Peyer's patch (tissue), 4 donors: ENCODE measurements around the gene SMTNL2. TPM values are rescaled to one million over a fixed set of nuclear protein-coding genes. Genes with fewer than 3 reads are reported as not detected.

Source experiments
- DNase-seq, 3 donors: peaks; one replicate each; pipeline ENCODE4 v3.0.0-alpha.2; 2017 to 2019
- H3K27ac ChIP-seq, 4 donors: fragments of 200-600 bp; sonication (generic); one replicate each; pipeline ENCODE4 v1.5.1; 2016 to 2019
- H3K27me3 ChIP-seq, 2 donors: fragments of 200-600 bp; sonication (generic); one replicate each; pipeline ENCODE4 v1.5.1; 2019
- H3K36me3 ChIP-seq, 3 donors: fragments of 200-600 bp; sonication (generic); one replicate each; pipeline ENCODE4 v1.5.1; 2016 to 2019
- H3K4me1 ChIP-seq, 4 donors: fragments of 200-600 bp; sonication (generic); one replicate each; pipeline ENCODE4 v1.5.1; 2016 to 2019
- H3K4me3 ChIP-seq, 4 donors: fragments of 200-600 bp; sonication (generic); 1 replicate in 3 of 4; 2 replicates in 1 of 4; pipeline ENCODE4 v1.5.1; 2016 to 2019; ENCODE audit warnings: mild to moderate bottlenecking in 1 of 4
- H3K9me3 ChIP-seq, 4 donors: fragments of 200-600 bp; sonication (generic); one replicate each; pipeline ENCODE4 v1.5.1; 2016 to 2019; ENCODE audit warnings: mild to moderate bottlenecking in 1 of 4
- CTCF ChIP-seq, 6 experiments: fragments of 450-650 bp in 4 of 6; fragments of 200-600 bp in 2 of 6; sonication (generic) in 1 of 6; IDR thresholded peaks; one replicate each; pipeline ENCODE4 v1.5.1; 2017 to 2019; ENCODE audit warnings: antibody characterized with exemption in 6 of 6, mild to moderate bottlenecking in 3 of 6, moderate library complexity in 1 of 6
- POLR2A ChIP-seq, 2 donors: fragments of 450-650 bp; IDR thresholded peaks; one replicate each; pipeline ENCODE4 v1.5.1; 2017; ENCODE audit warnings: antibody characterized with exemption in 2 of 2, mild to moderate bottlenecking in 2 of 2, moderate library complexity in 2 of 2
- total RNA-seq, 4 donors: library from RNA; depleted of rRNA; stranded (reverse); fragments of >200 nt; gene quantifications; one replicate each; pipeline ENCODE4 v1.1.0, GENCODE V29; 2016

Gene SMTNL2
- total RNA-seq, 4 donors from 2014 or later = 1.2 TPM; not detected in 3

DNA sequence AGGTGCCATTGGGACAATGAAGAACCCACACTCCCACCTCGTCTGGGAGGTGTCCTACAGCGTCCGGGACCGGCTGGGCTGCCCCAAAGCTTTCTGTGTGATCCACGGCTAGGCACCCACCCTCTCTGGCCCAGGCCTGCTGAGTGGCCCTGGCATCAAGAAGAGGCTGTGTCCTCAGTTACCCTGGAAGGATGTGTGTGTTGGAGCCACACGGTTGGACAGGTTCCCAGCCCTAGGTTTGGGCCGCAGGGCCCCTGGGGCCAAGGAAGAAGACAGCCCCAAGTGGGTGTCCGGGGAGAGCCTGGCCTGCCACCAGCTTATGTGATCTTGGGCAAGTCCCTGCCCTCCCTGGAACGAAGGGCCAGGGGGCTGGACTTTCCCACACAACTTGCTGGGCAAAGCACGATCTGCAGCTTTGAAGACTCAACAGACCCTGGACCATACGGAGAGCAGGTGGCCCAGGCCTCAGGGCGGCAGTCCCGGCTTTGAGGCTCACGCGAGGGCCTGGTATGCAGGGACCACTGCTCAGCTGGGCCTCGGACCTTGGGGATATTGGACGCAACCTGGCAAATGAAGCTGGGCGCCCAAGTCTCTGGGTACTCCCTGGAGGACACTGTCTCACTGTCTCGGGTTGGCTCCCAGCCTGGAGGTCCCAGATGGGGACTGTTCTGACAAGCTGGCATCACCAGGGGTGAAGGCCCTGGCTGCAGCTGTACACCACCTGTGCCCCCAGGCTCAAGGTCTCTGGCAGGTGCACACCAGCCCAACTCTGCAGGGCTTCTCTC is 46.7 kb upstream of the SMTNL2 start:
- no peak for DNase-seq

GRCh38 chr17:4538236-4539002 is 45.9 kb upstream of the SMTNL2 start:
- no peaks in the 10 kb centered on the region for H3K27me3 ChIP-seq
- peaks cover 0 to 47% (median 0%) of the 10 kb centered on the region in 3 donors for H3K36me3 ChIP-seq
- DNase-seq = no peak
- TF ChIP-seq CTCF (IDR thresholded peaks at IDR 0.05) = no peak
- no peaks in the 10 kb centered on the region for H3K9me3 ChIP-seq
- H3K27ac ChIP-seq = peak overlapping the region in 2 of 4 donors; percentile 49 to 57
- H3K4me3 ChIP-seq = no peak overlapping the region
- peaks cover 0 to 56% (median 9%) of the 10 kb centered on the region in 4 donors for H3K4me1 ChIP-seq

More for the DNA sequence above, 46.7 kb upstream of the SMTNL2 start:
- H3K36me3 ChIP-seq = peaks cover 0 to 40% (median 0%) of the 10 kb centered on the region in 3 donors
- H3K27me3 ChIP-seq = no peaks in the 10 kb centered on the region
- no peak overlapping the region for H3K4me3 ChIP-seq
- H3K27ac ChIP-seq = peak overlapping the region in 3 of 4 donors; percentile 5 to 57 (median 49)
- no peaks in the 10 kb centered on the region for H3K9me3 ChIP-seq
- peaks cover 0 to 59% (median 9%) of the 10 kb centered on the region in 4 donors for H3K4me1 ChIP-seq
- TF ChIP-seq CTCF (IDR thresholded peaks at IDR 0.05) (no peak), POLR2A (IDR thresholded peaks at IDR 0.05) (no peak)

DNA sequence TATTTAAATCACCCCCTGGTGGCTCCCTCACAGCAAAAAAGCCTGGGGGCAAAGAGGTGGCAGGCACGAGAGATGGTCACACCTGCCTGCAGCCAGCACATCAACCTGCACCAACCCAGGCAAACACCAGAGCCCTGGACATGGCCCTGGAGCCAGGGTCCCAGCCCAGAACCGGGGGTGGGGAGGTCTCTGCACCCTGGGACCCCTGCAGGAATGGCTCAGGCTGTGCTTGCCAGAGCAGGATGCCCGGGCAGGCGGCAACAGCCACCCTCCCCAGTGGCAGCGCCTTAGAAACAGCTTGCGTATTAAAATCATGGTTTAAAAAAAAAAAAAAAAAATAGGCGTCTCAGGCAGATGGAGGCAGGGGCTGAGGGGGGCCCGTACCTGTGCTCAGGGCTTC is 45.3 kb upstream of the SMTNL2 start:
- Histone ChIP-seq H3K4me1 (peaks cover 0 to 50% (median 7%) of the 10 kb centered on the region in 4 donors), H3K27ac (no peak overlapping the region), H3K36me3 (peaks cover 0 to 52% (median 0%) of the 10 kb centered on the region in 3 donors), H3K27me3 (no peaks in the 10 kb centered on the region), H3K9me3 (no peaks in the 10 kb centered on the region), H3K4me3 (no peak overlapping the region)
- no peak for DNase-seq
- no peak for TF ChIP-seq CTCF (IDR thresholded peaks at IDR 0.05)
- TF ChIP-seq POLR2A (IDR thresholded peaks at IDR 0.05) = no peak

DNA sequence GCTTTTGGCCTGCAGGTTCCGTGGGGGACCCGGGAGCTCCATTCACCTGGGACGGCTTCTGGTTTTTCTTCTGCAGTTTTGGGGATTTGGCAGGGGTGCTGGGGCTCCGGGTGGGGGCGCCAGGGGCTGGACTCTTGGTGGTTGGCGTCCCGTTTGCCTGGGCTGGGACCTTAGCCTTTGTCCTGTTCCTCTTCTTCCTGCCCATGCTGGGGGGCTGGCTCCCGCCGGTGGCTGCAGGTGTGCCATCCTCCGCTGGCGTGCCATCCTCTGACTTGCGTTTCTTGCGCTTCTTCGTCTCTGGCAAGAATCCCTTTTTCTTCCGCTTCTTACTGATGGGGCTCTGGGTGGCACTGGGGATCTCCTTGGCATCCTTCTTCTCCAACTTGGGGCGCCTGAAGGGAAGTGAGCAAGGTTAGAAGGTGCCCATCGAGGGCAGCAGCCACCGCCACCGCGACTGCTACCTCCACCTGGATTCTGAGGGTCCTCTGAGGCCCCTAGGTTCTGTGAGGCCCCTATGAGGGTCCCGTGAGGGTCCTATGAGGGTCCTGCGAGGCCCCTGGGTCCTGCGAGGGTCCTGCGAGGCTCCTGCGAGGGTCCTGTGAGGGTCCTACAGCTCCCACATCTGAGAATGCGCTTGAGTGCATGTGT is 44.6 kb upstream of the SMTNL2 start:
- H3K27ac ChIP-seq = peak overlapping the region in 2 of 4 donors; percentile 48 to 81
- no peaks in the 10 kb centered on the region for H3K27me3 ChIP-seq
- peaks cover 0 to 59% (median 0%) of the 10 kb centered on the region in 3 donors for H3K36me3 ChIP-seq
- peaks cover 0 to 43% (median 6%) of the 10 kb centered on the region in 4 donors for H3K4me1 ChIP-seq
- H3K9me3 ChIP-seq = no peaks in the 10 kb centered on the region
- DNase-seq = no peak
- no peak for TF ChIP-seq POLR2A (IDR thresholded peaks at IDR 0.05)
- no peak for TF ChIP-seq CTCF (IDR thresholded peaks at IDR 0.05)
- H3K4me3 ChIP-seq = no peak overlapping the region

GRCh38 chr17:4540224-4540651 is 44.1 kb upstream of the SMTNL2 start:
- Histone ChIP-seq H3K9me3 (no peaks in the 10 kb centered on the region), H3K27ac (peak overlapping the region in 2 of 4 donors; percentile 48 to 81), H3K27me3 (no peaks in the 10 kb centered on the region), H3K4me3 (no peak overlapping the region), H3K36me3 (peaks cover 0 to 64% (median 0%) of the 10 kb centered on the region in 3 donors), H3K4me1 (peaks cover 0 to 38% (median 6%) of the 10 kb centered on the region in 4 donors)
- peak in 2 of 3 donors; percentile 69 to 74 for DNase-seq
- no peak for TF ChIP-seq POLR2A (IDR thresholded peaks at IDR 0.05)
- peak in 3 of 6 experiments; percentile 53 to 62 (median 54) for TF ChIP-seq CTCF (IDR thresholded peaks at IDR 0.05)
